WTC11 (cell line): Measurements from ENCODE around the gene ARHGAP28. TPM values are rescaled to one million over a fixed set of nuclear protein-coding genes. Genes with fewer than 3 reads are reported as not detected.

Experiments
- ATAC-seq: fragments of 200-7000 bp; cut with Tn5 transposase; 2 replicates; pipeline ENCODE4 v1.10.0; 2021; ENCODE audit warnings: mild to moderate bottlenecking, moderate library complexity
- CTCF ChIA-PET: fragments of 300-600 bp; sonication (Branson Sonifier 250); formaldehyde crosslinking; loops from one replicate; lab custom pipeline; 2021; ENCODE audit warnings: antibody characterized with exemption; lab: Charles Lee
- POLR2A ChIA-PET: fragments of 350-600 bp; sonication (Branson Sonifier 250); formaldehyde crosslinking; loops from one replicate; lab custom pipeline; 2021; ENCODE audit warnings: antibody characterized with exemption; lab: Charles Lee
- DNase-seq: peaks from one replicate; pipeline ENCODE4 v3.0.0; 2021; ENCODE audit warnings: low spot score
- H3K27ac Mint-ChIP-seq: 2 replicates; pipeline ENCODE4 v1.8.0; 2021; ENCODE audit warnings: mixed read lengths
- H3K27me3 Mint-ChIP-seq: 2 replicates; pipeline ENCODE4 v1.8.0; 2021; ENCODE audit warnings: low read depth, mild to moderate bottlenecking, moderate library complexity, mixed read lengths
- H3K36me3 Mint-ChIP-seq: 2 replicates; pipeline ENCODE4 v1.8.0; 2021; ENCODE audit warnings: mixed read lengths
- H3K4me1 Mint-ChIP-seq: 2 replicates; pipeline ENCODE4 v1.8.0; 2022; ENCODE audit warnings: mixed read lengths
- H3K4me3 Mint-ChIP-seq: 2 replicates; pipeline ENCODE4 v1.8.0; 2021; ENCODE audit warnings: mild to moderate bottlenecking, moderate library complexity, mixed read lengths
- H3K9me3 Mint-ChIP-seq: 2 replicates; pipeline ENCODE4 v1.8.0; 2021; ENCODE audit warnings: mixed read lengths
- CREB1 ChIP-seq: sonication (generic); formaldehyde crosslinking; IDR thresholded peaks from 2 replicates; pipeline ENCODE4 v1.8.0; 2023; ENCODE audit warnings: mild to moderate bottlenecking, missing genetic modification reagents
- HMGA2 ChIP-seq: fragments of 250-450 bp; sonication (Bioruptor Pico); IDR thresholded peaks from 2 replicates; pipeline ENCODE4 v1.4.0; 2021; ENCODE audit warnings: mild to moderate bottlenecking, moderate library complexity
- JUN ChIP-seq: sonication (generic); formaldehyde crosslinking; IDR thresholded peaks from 2 replicates; pipeline ENCODE4 v1.8.0; 2023; ENCODE audit warnings: mild to moderate bottlenecking, missing genetic modification reagents
- MYBL2 ChIP-seq: sonication (generic); formaldehyde crosslinking; IDR thresholded peaks from 2 replicates; pipeline ENCODE4 v1.8.1; 2023; ENCODE audit warnings: mild to moderate bottlenecking, moderate library complexity, missing genetic modification reagents
- OVOL2 ChIP-seq: fragments of 250-450 bp; sonication (Bioruptor Pico); IDR thresholded peaks from 2 replicates; pipeline ENCODE4 v1.9.0; 2021; ENCODE audit warnings: mild to moderate bottlenecking, borderline replicate concordance
- SMAD4 ChIP-seq: sonication (generic); formaldehyde crosslinking; IDR thresholded peaks from 2 replicates; pipeline ENCODE4 v1.8.0; 2022; ENCODE audit warnings: mild to moderate bottlenecking, missing genetic modification reagents
- SOX15 ChIP-seq: fragments of 250-450 bp; sonication (Bioruptor Pico); IDR thresholded peaks from 2 replicates; pipeline ENCODE4 v1.9.0; 2021; ENCODE audit warnings: mild to moderate bottlenecking
- ZNF121 ChIP-seq: sonication (generic); formaldehyde crosslinking; IDR thresholded peaks from 2 replicates; pipeline ENCODE4 v1.8.0; 2023; ENCODE audit warnings: missing genetic modification reagents
- ZNF219 ChIP-seq: sonication (generic); formaldehyde crosslinking; IDR thresholded peaks from 2 replicates; pipeline ENCODE4 v1.8.0; 2023; ENCODE audit warnings: missing genetic modification reagents, mild to moderate bottlenecking, borderline replicate concordance
- ZNF263 ChIP-seq: sonication (generic); formaldehyde crosslinking; IDR thresholded peaks from 2 replicates; pipeline ENCODE4 v1.8.1; 2022; ENCODE audit warnings: low read depth, mild to moderate bottlenecking, moderate library complexity, missing genetic modification reagents
- ZNF416 ChIP-seq: fragments of 250-450 bp; sonication (Bioruptor Pico); IDR thresholded peaks from 2 replicates; pipeline ENCODE4 v1.9.0; 2021; ENCODE audit warnings: mild to moderate bottlenecking, inconsistent platforms
- total RNA-seq: library from RNA; stranded (reverse); gene quantifications from 3 replicates; pipeline ENCODE4 v1.2.3, GENCODE V29; 2021
- TF ChIP-seq, protein P1 (sequence below): fragments of 250-450 bp; sonication (Bioruptor Pico); conservative IDR thresholded peaks from 2 replicates; pipeline ENCODE4 v1.9.0; 2021; ENCODE audit warnings: mild to moderate bottlenecking
- TF ChIP-seq, protein P2 (sequence below): sonication (generic); formaldehyde crosslinking; IDR thresholded peaks from 2 replicates; pipeline ENCODE4 v1.8.1; 2023; ENCODE audit warnings: mild to moderate bottlenecking, moderate library complexity, missing genetic modification reagents
- TF ChIP-seq, protein P3 (sequence below): fragments of 250-450 bp; sonication (Bioruptor Pico); IDR thresholded peaks from 2 replicates; pipeline ENCODE4 v1.9.0; 2021; ENCODE audit warnings: mild to moderate bottlenecking
- TF ChIP-seq, protein P4 (sequence below): sonication (generic); formaldehyde crosslinking; conservative IDR thresholded peaks from 2 replicates; pipeline ENCODE4 v1.8.1; 2022; ENCODE audit warnings: mild to moderate bottlenecking, missing genetic modification reagents
- TF ChIP-seq, protein P5 (sequence below): sonication (generic); formaldehyde crosslinking; IDR thresholded peaks from 2 replicates; pipeline ENCODE4 v1.8.1; 2022; ENCODE audit warnings: low read depth, mild to moderate bottlenecking, moderate library complexity, missing genetic modification reagents, borderline replicate concordance
- TF ChIP-seq, protein P6 (sequence below): sonication (generic); formaldehyde crosslinking; IDR thresholded peaks from 2 replicates; pipeline ENCODE4 v1.8.1; 2022; ENCODE audit warnings: mild to moderate bottlenecking, moderate library complexity, missing genetic modification reagents

Gene ARHGAP28
- total RNA-seq, 1 experiment from 2014 or later, result 14.8 TPM

DNA sequence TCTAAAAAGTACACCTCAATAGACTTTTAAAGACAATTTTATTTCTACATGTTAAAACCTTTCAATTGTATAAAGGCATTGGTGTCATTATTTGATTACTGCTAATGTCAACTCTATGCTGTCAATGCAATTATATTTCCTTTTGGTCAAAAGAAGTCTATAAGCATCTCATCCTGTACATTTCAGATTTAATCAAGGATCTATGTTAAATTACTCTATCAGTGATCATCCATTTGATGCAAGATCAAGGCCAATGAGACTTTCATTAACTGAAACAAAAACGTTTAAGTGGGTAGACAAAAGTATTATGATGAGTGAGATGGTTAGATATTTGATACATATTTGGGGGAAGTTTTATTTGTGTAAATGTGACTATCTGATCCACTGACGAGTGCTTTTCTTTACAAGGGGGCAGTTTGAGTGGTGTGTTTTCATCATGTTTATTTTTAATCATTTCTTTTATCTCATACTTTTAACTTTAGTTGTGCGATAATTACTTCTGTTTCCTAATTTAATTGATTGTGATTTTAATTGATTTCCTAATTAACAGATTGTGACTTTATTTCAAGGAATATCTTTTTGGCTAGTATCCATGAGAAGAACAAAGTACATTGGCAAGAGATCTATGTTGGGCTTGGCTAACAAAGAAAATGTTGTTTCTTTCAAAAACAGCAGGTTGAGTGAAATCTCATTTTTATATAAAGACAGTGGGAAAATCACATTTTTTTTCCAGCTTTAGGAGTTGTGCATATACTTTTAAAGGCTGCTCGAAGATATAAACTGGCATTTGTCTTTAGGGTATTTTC is 1.1 kb downstream of the ARHGAP28 start (continued):
- TF ChIP-seq MYBL2 (CRISPR knock-in tag) (no peak), JUN (CRISPR knock-in tag) (no peak)

DNA sequence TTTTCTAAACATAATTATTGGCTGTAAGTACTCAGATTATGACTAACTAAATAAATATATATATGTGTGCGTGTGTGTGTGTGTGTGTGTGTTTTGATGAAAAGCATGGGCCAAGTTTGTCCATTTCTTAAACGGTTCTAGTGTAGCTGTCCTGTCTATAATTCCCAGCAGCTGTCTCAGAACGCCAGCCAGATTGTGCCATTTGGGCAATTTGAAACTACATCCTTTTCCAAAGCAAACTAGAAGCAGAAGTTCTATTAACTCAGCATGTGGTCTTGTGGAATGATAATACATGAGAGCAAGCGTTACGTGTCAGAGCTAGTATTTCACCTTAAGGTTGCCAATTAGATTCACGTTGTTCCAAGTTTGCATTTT is 1.7 kb downstream of the ARHGAP28 start:
- no peaks in the 10 kb centered on the region for H3K9me3 Mint-ChIP-seq
- no peaks in the 10 kb centered on the region for H3K36me3 Mint-ChIP-seq
- no peak overlapping the region for H3K27ac Mint-ChIP-seq
- POLR2A ChIA-PET, result interaction anchor here (1.2 kb wide), 1 partner anchor 21 kb away, joined by 3 read pairs; no protein-coding TSS in a partner anchor
- ATAC-seq, result no peak
- CTCF ChIA-PET, result interaction anchor here (2.2 to 2.3 kb wide), 2 partner anchors 10 to 155 kb away, joined by 6 to 8 read pairs; no protein-coding TSS in a partner anchor
- peaks cover 75% of the 10 kb centered on the region for H3K4me1 Mint-ChIP-seq
- TF ChIP-seq HMGA2 (CRISPR knock-in tag) (no peak), SMAD4 (CRISPR knock-in tag) (no peak), OVOL2 (CRISPR knock-in tag) (no peak), ZNF263 (CRISPR knock-in tag) (no peak), ZNF121 (no peak), CREB1 (no peak), ZNF416 (CRISPR knock-in tag) (no peak), SOX15 (CRISPR knock-in tag) (no peak), ZNF219 (no peak)
- TF ChIP-seq, protein P1, sequence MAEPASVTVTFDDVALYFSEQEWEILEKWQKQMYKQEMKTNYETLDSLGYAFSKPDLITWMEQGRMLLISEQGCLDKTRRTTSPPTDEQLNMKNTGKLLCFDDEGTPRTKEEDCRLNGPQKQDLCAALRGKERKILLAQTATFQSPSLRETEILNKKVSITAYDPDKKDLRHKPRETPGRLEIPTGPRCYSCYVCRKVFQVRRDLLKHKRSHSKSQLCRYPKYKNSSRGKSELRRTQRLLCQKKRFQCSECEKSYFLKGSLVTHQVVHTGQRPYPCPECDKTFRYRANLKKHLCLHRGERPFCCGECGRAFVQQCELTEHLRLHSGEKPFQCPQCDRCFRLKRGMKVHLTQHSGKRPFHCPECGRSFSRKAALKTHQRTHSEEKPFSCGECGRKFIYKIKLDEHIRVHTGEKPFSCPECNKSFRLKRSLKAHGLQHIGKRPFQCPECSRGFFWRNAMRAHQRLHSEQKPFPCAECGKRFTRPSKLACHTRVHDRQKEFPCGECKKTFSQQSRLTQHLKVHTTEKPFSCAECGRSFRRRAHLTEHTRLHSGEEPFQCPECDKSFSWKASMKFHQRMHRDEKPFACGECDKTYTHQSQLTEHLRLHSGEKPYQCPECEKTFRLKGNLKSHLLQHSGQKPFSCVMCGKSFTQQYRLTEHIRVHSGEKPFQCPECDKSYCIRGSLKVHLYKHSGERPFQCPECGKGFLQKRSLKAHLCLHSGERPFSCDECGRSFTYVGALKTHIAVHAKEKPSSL (CRISPR knock-in tag), result no peak
- TF ChIP-seq, protein P2, sequence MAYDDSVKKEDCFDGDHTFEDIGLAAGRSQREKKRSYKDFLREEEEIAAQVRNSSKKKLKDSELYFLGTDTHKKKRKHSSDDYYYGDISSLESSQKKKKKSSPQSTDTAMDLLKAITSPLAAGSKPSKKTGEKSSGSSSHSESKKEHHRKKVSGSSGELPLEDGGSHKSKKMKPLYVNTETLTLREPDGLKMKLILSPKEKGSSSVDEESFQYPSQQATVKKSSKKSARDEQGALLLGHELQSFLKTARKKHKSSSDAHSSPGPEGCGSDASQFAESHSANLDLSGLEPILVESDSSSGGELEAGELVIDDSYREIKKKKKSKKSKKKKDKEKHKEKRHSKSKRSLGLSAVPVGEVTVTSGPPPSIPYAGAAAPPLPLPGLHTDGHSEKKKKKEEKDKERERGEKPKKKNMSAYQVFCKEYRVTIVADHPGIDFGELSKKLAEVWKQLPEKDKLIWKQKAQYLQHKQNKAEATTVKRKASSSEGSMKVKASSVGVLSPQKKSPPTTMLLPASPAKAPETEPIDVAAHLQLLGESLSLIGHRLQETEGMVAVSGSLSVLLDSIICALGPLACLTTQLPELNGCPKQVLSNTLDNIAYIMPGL (CRISPR knock-in tag), result no peak
- TF ChIP-seq, protein P3, sequence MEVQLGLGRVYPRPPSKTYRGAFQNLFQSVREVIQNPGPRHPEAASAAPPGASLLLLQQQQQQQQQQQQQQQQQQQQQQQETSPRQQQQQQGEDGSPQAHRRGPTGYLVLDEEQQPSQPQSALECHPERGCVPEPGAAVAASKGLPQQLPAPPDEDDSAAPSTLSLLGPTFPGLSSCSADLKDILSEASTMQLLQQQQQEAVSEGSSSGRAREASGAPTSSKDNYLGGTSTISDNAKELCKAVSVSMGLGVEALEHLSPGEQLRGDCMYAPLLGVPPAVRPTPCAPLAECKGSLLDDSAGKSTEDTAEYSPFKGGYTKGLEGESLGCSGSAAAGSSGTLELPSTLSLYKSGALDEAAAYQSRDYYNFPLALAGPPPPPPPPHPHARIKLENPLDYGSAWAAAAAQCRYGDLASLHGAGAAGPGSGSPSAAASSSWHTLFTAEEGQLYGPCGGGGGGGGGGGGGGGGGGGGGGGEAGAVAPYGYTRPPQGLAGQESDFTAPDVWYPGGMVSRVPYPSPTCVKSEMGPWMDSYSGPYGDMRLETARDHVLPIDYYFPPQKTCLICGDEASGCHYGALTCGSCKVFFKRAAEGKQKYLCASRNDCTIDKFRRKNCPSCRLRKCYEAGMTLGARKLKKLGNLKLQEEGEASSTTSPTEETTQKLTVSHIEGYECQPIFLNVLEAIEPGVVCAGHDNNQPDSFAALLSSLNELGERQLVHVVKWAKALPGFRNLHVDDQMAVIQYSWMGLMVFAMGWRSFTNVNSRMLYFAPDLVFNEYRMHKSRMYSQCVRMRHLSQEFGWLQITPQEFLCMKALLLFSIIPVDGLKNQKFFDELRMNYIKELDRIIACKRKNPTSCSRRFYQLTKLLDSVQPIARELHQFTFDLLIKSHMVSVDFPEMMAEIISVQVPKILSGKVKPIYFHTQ (CRISPR knock-in tag), result no peak
- TF ChIP-seq, protein P4, sequence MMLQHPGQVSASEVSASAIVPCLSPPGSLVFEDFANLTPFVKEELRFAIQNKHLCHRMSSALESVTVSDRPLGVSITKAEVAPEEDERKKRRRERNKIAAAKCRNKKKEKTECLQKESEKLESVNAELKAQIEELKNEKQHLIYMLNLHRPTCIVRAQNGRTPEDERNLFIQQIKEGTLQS, result no peak
- TF ChIP-seq, protein P5, sequence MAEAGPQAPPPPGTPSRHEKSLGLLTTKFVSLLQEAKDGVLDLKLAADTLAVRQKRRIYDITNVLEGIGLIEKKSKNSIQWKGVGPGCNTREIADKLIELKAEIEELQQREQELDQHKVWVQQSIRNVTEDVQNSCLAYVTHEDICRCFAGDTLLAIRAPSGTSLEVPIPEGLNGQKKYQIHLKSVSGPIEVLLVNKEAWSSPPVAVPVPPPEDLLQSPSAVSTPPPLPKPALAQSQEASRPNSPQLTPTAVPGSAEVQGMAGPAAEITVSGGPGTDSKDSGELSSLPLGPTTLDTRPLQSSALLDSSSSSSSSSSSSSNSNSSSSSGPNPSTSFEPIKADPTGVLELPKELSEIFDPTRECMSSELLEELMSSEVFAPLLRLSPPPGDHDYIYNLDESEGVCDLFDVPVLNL (CRISPR knock-in tag), result no peak
- TF ChIP-seq, protein P6, sequence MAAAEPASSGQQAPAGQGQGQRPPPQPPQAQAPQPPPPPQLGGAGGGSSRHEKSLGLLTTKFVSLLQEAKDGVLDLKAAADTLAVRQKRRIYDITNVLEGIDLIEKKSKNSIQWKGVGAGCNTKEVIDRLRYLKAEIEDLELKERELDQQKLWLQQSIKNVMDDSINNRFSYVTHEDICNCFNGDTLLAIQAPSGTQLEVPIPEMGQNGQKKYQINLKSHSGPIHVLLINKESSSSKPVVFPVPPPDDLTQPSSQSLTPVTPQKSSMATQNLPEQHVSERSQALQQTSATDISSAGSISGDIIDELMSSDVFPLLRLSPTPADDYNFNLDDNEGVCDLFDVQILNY (CRISPR knock-in tag), result no peak
- H3K4me3 Mint-ChIP-seq, result peak overlapping the region; percentile 90
- no peak for DNase-seq
- H3K27me3 Mint-ChIP-seq, result no peaks in the 10 kb centered on the region
